Measurements from ENCODE around the gene SLC24A3.

The SLC24A3 gene

DNA sequence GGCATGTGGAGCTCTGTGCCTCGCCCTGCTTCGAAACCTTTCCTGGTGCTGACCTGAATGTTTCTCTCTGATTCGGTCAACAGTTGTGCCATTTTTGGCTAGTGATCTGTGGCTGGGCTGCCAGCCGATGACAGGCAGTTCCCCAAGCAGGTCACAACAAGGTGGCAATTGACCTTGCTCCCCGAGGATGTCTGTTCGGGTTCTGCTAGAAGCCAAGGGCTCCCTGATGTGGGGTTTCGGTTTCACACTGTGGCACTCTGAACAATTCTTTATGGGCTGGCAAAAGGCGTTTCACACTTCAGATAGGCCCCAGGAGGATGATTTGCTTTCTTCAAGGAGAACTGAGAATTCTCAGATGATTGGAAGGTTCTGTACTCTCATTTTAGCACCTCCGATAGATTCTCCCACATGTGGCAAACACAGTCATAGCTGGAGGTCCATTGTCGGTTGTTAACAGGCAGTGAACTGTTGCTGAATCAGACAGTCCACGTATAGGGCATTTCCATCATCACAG lies 135.6 kb downstream of the SLC24A3 start:
- Histone ChIP-seq H3K4me1 (ENCODE audit: control insufficient read depth in 2 of 2, insufficient read depth in 1 of 2, low read depth in 1 of 2, low read length in 2 of 2) (no peaks in the 10 kb centered on the region), H2BK12ac (ENCODE audit: low read length) (no peak overlapping the region), H3K4me3 (ENCODE audit: low read length in 2 of 2) (no peak overlapping the region), H2AK5ac (ENCODE audit: low read depth, low read length) (no peak overlapping the region), H3K4me2 (ENCODE audit: insufficient read depth, low read length, poor library complexity, severe bottlenecking) (no peak overlapping the region), H3K4ac (ENCODE audit: low read length) (no peak overlapping the region), H4K91ac (ENCODE audit: low read depth, low read length, poor library complexity) (no peak overlapping the region), H3K9me3 (replicated peaks in 1 of 2; ENCODE audit: control insufficient read depth in 2 of 2, insufficient read depth in 1 of 2, low read depth in 1 of 2, low read length in 2 of 2) (no peaks in the 10 kb centered on the region), H3K14ac (ENCODE audit: low read length) (no peak overlapping the region), H2BK120ac (ENCODE audit: low read depth, low read length) (no peak overlapping the region), H3K9ac (ENCODE audit: low read depth, low read length, poor library complexity) (no peak overlapping the region), H3K27me3 (ENCODE audit: control insufficient read depth in 3 of 3, insufficient read depth in 3 of 3, low read depth in 1 of 3, low read length in 3 of 3) (no peaks in the 10 kb centered on the region), H3K36me3 (replicated peaks in 1 of 2; ENCODE audit: control insufficient read depth in 2 of 2, insufficient read depth in 2 of 2, low read length in 2 of 2) (no peaks in the 10 kb centered on the region), H3K18ac (ENCODE audit: low read length) (peak overlapping the region; percentile 48), H2BK15ac (ENCODE audit: low read length) (no peak overlapping the region), H4K8ac (ENCODE audit: low read depth, low read length) (no peak overlapping the region), H3K27ac (replicated peaks; ENCODE audit: low read length) (no peak overlapping the region), H3K23ac (ENCODE audit: low read depth, low read length, poor library complexity) (no peak overlapping the region), H2BK5ac (ENCODE audit: low read length) (no peak overlapping the region), H3K79me1 (ENCODE audit: low read depth, low read length) (no peaks in the 10 kb centered on the region), H2AFZ (ENCODE audit: low read length) (no peak overlapping the region)
- DNase-seq (ENCODE audit: low spot score): no peak
- no CpG with 5 or more reads among the region's 11 CpGs for WGBS, 2 donors (ENCODE audit: extremely low coverage in 2 of 2, insufficient read length in 2 of 2, insufficient replicate concordance in 1 of 2)

DNA sequence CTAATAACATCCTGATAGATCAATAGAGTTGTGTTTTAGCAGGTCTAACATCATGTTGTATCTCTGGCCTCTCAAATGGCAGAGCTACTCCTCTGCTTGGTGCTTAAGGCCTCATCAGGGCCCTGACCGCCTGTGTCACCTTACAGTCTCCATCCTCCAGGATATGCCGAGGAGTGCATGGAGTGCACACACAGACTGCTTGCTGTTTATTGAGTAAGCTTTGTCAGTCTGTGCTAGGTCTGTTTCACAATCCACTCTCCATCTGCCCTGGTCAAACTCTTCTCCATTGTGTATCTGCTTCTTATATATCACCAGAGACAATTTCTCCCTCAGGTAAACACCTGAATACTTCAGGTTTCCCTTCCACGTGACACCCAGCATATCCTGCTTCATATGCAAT lies 136.1 kb downstream of the SLC24A3 start:
- no peak overlapping the region for H3K18ac ChIP-seq (ENCODE audit: low read length)
- H4K8ac ChIP-seq (ENCODE audit: low read depth, low read length): no peak overlapping the region
- no peak overlapping the region for H2AK5ac ChIP-seq (ENCODE audit: low read depth, low read length)
- no peak overlapping the region for H3K4ac ChIP-seq (ENCODE audit: low read length)
- no peak overlapping the region for H3K4me3 ChIP-seq (ENCODE audit: low read length in 2 of 2)
- H3K27me3 ChIP-seq (ENCODE audit: control insufficient read depth in 3 of 3, insufficient read depth in 3 of 3, low read depth in 1 of 3, low read length in 3 of 3): no peaks in the 10 kb centered on the region
- H2BK12ac ChIP-seq (ENCODE audit: low read length): no peak overlapping the region
- no peak overlapping the region for H2BK120ac ChIP-seq (ENCODE audit: low read depth, low read length)
- no peak overlapping the region for H4K91ac ChIP-seq (ENCODE audit: low read depth, low read length, poor library complexity)
- H3K14ac ChIP-seq (ENCODE audit: low read length): no peak overlapping the region
- no peak overlapping the region for H3K27ac ChIP-seq (replicated peaks; ENCODE audit: low read length)
- no CpG with 5 or more reads among the region's 3 CpGs for WGBS, 2 donors (ENCODE audit: extremely low coverage in 2 of 2, insufficient read length in 2 of 2, insufficient replicate concordance in 1 of 2)
- no peak overlapping the region for H3K4me2 ChIP-seq (ENCODE audit: insufficient read depth, low read length, poor library complexity, severe bottlenecking)
- no peak overlapping the region for H2AFZ ChIP-seq (ENCODE audit: low read length)
- no peaks in the 10 kb centered on the region for H3K9me3 ChIP-seq (replicated peaks in 1 of 2; ENCODE audit: control insufficient read depth in 2 of 2, insufficient read depth in 1 of 2, low read depth in 1 of 2, low read length in 2 of 2)
- no peak for DNase-seq (ENCODE audit: low spot score)
- no peaks in the 10 kb centered on the region for H3K4me1 ChIP-seq (ENCODE audit: control insufficient read depth in 2 of 2, insufficient read depth in 1 of 2, low read depth in 1 of 2, low read length in 2 of 2)
- H3K79me1 ChIP-seq (ENCODE audit: low read depth, low read length): no peaks in the 10 kb centered on the region
- no peak overlapping the region for H2BK5ac ChIP-seq (ENCODE audit: low read length)
- H3K36me3 ChIP-seq (replicated peaks in 1 of 2; ENCODE audit: control insufficient read depth in 2 of 2, insufficient read depth in 2 of 2, low read length in 2 of 2): no peaks in the 10 kb centered on the region
- no peak overlapping the region for H3K9ac ChIP-seq (ENCODE audit: low read depth, low read length, poor library complexity)
- H3K23ac ChIP-seq (ENCODE audit: low read depth, low read length, poor library complexity): no peak overlapping the region
- H2BK15ac ChIP-seq (ENCODE audit: low read length): no peak overlapping the region

DNA sequence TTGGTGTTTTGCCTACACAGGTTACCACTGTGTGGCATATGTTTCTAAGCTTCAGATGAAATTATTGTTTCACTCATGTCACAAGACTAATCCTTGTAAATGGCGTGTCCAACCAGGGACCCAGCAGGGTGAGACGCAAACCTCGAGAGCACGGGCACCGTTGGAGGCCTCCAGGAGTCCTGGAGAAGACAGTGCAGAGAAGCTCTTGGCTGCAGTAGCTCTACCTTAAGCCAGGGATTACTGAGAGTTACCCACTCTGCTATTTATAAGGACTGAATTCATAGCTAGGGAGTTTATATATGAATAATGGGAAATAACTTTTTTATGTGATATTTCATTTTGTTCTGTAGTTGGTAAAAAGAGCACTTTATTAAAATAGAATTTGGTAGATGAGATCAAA lies 137.4 kb downstream of the SLC24A3 start:
- DNase-seq (ENCODE audit: low spot score): no peak
- Histone ChIP-seq H3K18ac (ENCODE audit: low read length) (no peak overlapping the region), H3K4ac (ENCODE audit: low read length) (no peak overlapping the region), H4K8ac (ENCODE audit: low read depth, low read length) (no peak overlapping the region), H2BK12ac (ENCODE audit: low read length) (no peak overlapping the region), H3K4me2 (ENCODE audit: insufficient read depth, low read length, poor library complexity, severe bottlenecking) (no peak overlapping the region), H2BK15ac (ENCODE audit: low read length) (no peak overlapping the region), H3K23ac (ENCODE audit: low read depth, low read length, poor library complexity) (no peak overlapping the region), H3K14ac (ENCODE audit: low read length) (no peak overlapping the region), H2AFZ (ENCODE audit: low read length) (no peak overlapping the region), H3K9me3 (replicated peaks in 1 of 2; ENCODE audit: control insufficient read depth in 2 of 2, insufficient read depth in 1 of 2, low read depth in 1 of 2, low read length in 2 of 2) (no peaks in the 10 kb centered on the region), H3K9ac (ENCODE audit: low read depth, low read length, poor library complexity) (no peak overlapping the region), H3K79me1 (ENCODE audit: low read depth, low read length) (no peaks in the 10 kb centered on the region), H3K27ac (replicated peaks; ENCODE audit: low read length) (no peak overlapping the region), H2BK120ac (ENCODE audit: low read depth, low read length) (no peak overlapping the region), H3K4me1 (ENCODE audit: control insufficient read depth in 2 of 2, insufficient read depth in 1 of 2, low read depth in 1 of 2, low read length in 2 of 2) (no peaks in the 10 kb centered on the region), H2BK5ac (ENCODE audit: low read length) (no peak overlapping the region), H3K36me3 (replicated peaks in 1 of 2; ENCODE audit: control insufficient read depth in 2 of 2, insufficient read depth in 2 of 2, low read length in 2 of 2) (no peaks in the 10 kb centered on the region), H4K91ac (ENCODE audit: low read depth, low read length, poor library complexity) (no peak overlapping the region), H3K4me3 (ENCODE audit: low read length in 2 of 2) (no peak overlapping the region), H3K27me3 (ENCODE audit: control insufficient read depth in 3 of 3, insufficient read depth in 3 of 3, low read depth in 1 of 3, low read length in 3 of 3) (no peaks in the 10 kb centered on the region), H2AK5ac (ENCODE audit: low read depth, low read length) (no peak overlapping the region)
- no CpG with 5 or more reads among the region's 5 CpGs for WGBS, 2 donors (ENCODE audit: extremely low coverage in 2 of 2, insufficient read length in 2 of 2, insufficient replicate concordance in 1 of 2)

- WGBS, 2 donors (ENCODE audit: extremely low coverage in 2 of 2, insufficient read length in 2 of 2, insufficient replicate concordance in 1 of 2): no CpG with 5 or more reads among the region's 2 CpGs
- no peak for DNase-seq (ENCODE audit: low spot score)
Measured at GRCh38 chr20:19351542-19351941, 139.1 kb downstream of the SLC24A3 start.

More at GRCh38 chr20:19351542-19351941, 139.1 kb downstream of the SLC24A3 start:
- no peak overlapping the region for H2BK12ac ChIP-seq (ENCODE audit: low read length)
- H4K91ac ChIP-seq (ENCODE audit: low read depth, low read length, poor library complexity): no peak overlapping the region
- no peak overlapping the region for H2AFZ ChIP-seq (ENCODE audit: low read length)
- no peaks in the 10 kb centered on the region for H3K79me1 ChIP-seq (ENCODE audit: low read depth, low read length)
- H3K23ac ChIP-seq (ENCODE audit: low read depth, low read length, poor library complexity): no peak overlapping the region
- no peak overlapping the region for H3K4me3 ChIP-seq (ENCODE audit: low read length in 2 of 2)
- H2BK120ac ChIP-seq (ENCODE audit: low read depth, low read length): no peak overlapping the region
- H3K4ac ChIP-seq (ENCODE audit: low read length): no peak overlapping the region
- no peaks in the 10 kb centered on the region for H3K4me1 ChIP-seq (ENCODE audit: control insufficient read depth in 2 of 2, insufficient read depth in 1 of 2, low read depth in 1 of 2, low read length in 2 of 2)
- no peak overlapping the region for H4K8ac ChIP-seq (ENCODE audit: low read depth, low read length)
- no peak overlapping the region for H3K27ac ChIP-seq (replicated peaks; ENCODE audit: low read length)
- H2AK5ac ChIP-seq (ENCODE audit: low read depth, low read length): no peak overlapping the region
- H3K9ac ChIP-seq (ENCODE audit: low read depth, low read length, poor library complexity): no peak overlapping the region
- no peak overlapping the region for H3K14ac ChIP-seq (ENCODE audit: low read length)
- H3K27me3 ChIP-seq (ENCODE audit: control insufficient read depth in 3 of 3, insufficient read depth in 3 of 3, low read depth in 1 of 3, low read length in 3 of 3): no peaks in the 10 kb centered on the region
- H3K18ac ChIP-seq (ENCODE audit: low read length): no peak overlapping the region
- H3K9me3 ChIP-seq (replicated peaks in 1 of 2; ENCODE audit: control insufficient read depth in 2 of 2, insufficient read depth in 1 of 2, low read depth in 1 of 2, low read length in 2 of 2): no peaks in the 10 kb centered on the region
- H2BK15ac ChIP-seq (ENCODE audit: low read length): no peak overlapping the region
- no peak overlapping the region for H2BK5ac ChIP-seq (ENCODE audit: low read length)
- H3K36me3 ChIP-seq (replicated peaks in 1 of 2; ENCODE audit: control insufficient read depth in 2 of 2, insufficient read depth in 2 of 2, low read length in 2 of 2): no peaks in the 10 kb centered on the region
- no peak overlapping the region for H3K4me2 ChIP-seq (ENCODE audit: insufficient read depth, low read length, poor library complexity, severe bottlenecking)
